Stimulated activated CD8-positive, alpha-beta memory T cell treated with anti-CD3 and anti-CD28 coated beads, Interleukin-15, amount 100 ng/mL, for 4 hours (primary cell): ENCODE results near the gene TMEM87A.
A peak's percentile ranks its signal among the peaks of the same experiment; 100 is the strongest.

Source experiments
- DNase-seq, 2 donors: peaks; one replicate each; pipeline ENCODE4 v3.0.0-alpha.2; 2020; ENCODE audit warnings: low read depth in 2 of 2

The TMEM87A gene

DNA sequence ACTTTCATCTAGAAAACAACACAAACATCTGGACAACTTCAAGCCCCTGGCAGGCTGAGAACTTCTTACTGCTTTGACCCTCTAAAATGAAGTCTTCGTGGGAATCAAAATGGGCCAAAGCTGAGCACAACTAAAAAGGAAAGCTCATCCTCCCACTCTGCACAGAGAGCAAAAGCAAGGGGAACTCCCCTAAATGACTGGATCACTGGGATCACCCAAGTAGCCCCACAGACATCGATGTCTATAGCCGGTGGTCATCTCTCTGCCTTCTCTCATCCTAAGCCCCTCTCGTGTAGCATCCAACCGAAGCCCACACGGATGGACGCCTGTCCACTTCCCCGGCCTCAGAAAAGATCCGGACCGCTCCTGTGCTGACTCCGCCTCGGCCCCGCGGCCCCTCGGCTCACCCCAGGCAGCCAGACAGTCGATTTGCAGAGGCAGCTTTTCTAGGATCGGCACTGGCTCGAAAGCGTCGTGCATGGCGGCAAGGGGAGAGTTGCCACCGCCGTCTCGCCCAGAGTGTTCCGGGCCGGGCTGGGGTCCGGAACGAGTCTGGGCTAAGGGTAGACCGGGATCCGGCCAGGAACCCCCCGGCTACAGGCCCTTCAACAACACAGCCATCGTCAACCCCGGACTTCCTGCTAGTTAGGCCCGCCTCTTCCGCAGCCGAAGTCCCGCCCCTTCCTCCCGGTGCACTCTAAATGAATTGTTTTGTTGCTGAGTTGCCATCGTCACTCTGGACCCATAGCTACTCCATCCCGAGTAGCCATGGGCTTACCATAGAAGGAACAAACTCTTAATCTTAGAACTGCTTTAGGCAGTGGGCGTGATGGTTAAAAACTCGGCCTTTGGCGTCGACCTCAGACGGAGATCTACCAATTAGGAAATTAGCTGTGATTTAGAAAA is 65.3 kb downstream of the TMEM87A start, which contains the start of gene VPS39:
Gene VPS39 (minus strand): TSS at position 631 of the 906 bp plus-strand sequence. CDS start 151 bp downstream, at position 480.
- peak; percentile 57 to 68 for DNase-seq

DNA sequence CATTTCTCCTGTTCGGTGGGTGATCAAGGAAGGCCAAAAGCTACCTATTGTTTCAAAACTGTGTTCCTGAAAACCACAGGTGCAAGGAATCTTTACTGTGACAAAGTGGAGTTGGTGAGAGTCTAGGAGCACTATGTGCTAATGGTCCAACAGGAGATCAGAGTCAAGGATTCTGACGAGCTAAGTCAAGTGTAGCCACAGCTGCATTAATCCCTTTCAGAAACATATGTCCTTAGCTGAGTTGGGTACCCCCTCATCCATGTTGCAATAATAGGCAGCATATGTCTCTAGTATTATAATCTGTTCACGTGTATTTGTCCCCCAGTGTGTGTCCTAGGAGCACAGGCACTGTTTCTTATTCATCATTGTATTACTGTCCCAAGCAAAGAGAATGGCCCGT is 66.8 kb downstream of the TMEM87A start:
- no peak for DNase-seq

DNA sequence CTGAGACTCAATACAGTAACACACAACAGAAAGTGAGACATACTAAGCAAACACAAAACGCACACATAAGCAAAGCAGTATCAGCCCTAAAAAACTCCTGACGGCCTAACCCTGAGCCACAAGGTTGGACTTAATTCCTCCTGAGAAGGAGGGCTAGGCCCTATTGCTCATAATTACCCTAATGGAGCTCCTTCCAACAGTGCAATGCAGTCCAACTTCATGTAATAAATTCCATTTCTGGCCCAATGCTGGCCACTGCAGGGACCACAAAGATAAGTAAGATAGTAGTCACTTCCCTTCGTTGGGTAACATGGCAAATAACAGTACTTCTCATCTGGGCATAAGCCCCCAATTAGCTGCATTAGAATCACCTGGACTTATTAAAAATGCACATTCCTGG is 69.3 kb downstream of the TMEM87A start:
- no peak for DNase-seq

DNA sequence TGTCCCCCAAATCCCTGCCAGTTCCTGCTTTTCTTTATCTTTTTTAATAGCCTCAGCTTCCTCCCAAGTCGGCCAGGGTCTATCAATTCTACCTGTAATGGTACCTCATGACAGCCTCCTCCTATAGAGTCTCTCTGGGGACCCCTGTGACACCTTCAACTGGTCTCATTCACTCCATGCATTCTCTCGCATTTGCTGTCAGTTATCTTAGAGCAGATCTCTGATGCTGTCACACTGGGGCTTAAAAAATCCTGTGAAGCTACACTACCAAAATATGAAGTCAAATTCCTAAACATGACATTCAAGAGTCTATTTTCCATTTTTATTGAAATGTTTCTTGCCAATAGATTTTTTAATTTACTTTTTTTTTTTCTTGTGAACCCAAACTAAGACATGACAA is 70.6 kb downstream of the TMEM87A start:
- no peak for DNase-seq

DNA sequence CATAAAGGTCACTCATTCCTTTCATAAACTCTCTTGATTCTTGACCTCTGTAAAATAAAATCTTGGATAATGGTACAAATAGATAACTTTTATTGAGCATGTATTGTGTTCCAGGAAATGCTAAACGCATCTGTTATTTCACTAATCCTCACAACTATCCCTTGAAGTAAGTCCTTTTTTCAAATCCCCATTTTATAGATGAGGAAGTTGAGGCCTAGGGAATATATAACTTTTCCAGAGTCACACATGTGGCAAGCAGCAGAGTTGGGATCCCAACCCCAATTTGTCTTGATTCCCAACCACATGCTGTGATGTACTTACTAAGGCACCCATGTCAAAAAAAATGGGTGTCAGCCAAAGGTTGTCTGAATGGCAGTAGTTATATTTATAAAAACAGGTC is 71.4 kb downstream of the TMEM87A start:
- no peak for DNase-seq

DNA sequence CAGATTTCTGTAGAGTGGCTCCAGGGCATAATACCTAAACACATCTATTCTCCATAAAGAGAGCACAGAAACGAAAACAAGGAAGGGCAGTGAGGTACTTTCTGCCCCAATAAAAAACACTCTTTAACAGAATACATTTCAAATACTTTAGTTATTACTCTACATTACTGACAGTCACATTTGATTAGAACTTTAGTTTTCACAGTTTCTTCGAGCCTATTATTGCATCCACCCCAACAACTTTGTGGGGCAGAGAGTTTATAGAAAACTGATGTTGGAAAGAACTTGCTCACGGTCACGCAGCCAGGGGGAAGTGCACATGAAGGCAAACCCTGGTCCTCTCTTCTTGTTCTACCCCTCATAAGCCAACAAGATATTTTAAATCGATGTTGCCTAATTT is 74.1 kb downstream of the TMEM87A start:
- DNase-seq = no peak

DNA sequence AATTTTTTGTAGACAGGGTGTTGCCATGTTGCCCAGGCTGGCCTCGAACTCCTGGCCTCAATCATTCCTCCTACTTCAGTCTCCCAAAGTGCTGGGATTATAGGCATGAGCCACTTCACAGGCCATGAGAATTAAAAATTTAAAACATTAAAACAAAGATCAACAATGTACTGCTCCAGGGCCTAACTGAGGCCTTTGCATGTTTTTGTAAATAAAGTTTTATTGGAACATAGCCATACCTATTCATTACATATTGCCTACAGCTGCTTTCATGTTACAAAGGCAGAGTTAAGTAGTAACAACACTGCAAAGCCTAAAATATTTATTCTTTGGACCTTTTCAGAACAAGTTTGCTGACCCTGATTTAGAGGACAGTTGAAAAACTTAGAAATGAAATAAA is 74.7 kb downstream of the TMEM87A start:
- DNase-seq = no peak

DNA sequence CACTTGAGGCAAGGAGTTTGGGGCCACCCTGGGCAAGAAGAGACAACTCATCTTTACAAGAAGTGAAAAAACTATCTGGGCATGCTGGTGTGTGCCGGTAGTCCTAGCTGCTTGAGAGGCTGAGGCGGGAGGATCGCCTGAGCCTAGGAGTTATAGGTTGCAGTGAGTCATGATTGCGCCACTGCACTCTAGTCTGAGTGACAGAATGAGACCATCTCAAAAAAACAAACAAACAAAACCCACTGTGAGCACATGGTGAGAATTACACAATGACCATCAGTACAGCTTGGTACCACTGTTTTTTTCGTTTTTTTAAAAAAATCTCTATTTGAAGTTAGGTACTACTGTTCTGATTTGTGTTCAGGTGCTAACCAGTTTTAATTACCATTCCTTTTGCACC is 78.7 kb downstream of the TMEM87A start:
- DNase-seq = no peak

DNA sequence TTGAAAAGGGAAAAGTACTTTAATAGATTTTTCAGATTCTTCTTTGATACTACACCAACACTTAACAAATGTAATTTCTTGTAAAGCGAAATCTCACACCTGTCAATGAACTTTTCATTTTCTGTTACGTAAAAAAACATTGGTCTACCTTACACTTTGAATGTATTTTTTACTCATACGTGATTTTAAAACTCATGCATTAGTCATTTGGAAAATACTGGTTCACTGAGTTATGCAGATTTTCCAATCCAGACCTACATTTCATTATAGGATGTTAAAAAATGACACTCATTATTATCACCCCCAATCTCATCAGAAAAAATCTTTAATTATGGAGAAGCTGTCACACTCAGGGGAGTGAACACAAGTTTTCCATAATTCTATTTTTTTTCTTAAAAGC is 79.8 kb downstream of the TMEM87A start:
- no peak for DNase-seq

DNA sequence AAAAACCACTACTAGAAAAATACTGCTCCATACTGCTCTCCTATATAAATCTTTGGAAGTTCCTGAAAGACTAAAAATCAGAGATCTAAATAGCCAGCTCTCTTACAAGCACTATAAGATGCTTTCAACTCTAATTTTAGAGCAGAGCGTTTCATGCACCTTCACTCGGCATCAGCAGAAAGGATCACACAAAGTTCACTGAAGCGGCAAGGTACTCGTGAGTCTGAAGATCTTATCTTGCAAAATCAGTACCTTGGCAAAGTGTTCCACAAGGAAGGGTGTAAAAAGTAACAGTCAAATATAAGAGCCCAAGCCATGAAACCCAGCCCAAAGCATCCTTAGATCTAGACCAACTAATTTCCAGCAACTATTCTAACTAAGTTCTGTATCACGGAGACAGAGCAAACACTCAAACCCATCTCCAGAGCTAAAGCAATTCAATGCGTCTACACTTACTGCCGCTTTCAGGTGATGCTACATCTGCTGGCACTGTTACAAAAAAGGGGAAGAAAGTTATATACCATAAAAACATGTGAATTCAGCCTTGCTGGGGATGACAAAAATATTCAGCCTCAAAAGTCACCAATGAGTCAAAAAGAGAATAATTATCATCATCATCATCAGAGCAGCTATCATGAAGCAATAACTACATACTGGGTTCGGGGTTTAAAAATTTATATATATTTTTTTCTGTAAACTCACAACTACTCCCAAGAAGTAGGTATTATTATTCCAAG is 81.5 kb downstream of the TMEM87A start:
- DNase-seq = no peak

DNA sequence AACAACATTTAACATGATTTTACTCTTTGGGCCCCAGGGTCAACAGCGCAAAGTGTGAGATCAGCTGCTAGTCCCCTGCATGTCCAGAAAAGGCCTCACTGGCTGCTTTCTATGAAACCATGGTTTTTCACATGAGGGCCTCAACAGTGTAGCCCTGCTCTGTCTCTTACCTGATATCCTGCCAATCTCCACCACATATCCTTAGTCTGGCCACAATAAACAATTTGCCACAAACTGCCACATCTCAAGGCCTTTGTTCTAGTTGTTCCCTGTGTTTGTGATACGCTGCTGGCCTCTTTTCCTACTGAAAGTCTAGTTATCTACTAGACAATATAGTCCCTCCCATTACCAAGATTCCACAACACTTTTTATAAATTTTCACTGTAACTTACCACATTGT is 82.9 kb downstream of the TMEM87A start:
- DNase-seq = no peak

DNA sequence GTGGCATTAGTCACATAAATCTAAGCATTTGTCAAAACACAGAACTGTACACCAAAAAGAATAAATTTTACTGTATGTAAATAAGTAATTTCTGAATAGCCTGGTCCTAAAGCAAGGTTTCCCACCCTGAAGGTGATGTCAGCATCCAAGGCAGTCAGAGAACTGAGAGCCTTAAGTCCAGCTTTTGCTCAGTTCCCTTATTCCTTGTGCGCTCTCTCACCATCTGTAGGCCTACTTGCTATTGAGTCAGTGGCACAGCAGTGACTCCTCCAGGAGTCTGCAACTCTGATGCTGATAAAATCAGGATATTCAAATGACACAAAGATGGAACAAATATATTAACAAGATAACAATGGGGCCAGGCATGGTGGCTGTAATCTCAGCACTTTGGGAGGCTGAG is 87.4 kb downstream of the TMEM87A start:
- no peak for DNase-seq

DNA sequence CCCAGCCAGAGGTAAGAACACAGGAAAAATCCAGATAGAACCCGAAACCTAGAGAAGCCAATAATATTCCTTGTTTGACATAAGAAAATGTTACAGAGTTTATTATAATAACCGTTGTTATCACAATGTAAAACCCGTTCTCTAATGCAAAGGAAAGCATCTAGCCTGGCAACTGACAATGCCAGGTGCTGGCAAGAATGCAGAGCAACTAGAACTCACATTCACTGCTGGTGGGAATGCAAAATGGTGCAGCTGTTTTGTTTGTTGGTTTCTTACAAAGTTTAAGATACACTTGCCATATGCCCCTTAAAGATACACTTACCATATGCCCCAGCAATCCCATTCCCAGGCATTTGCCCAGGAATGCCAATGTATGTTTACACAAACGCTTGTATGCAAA is 88.5 kb downstream of the TMEM87A start:
- DNase-seq = no peak

DNA sequence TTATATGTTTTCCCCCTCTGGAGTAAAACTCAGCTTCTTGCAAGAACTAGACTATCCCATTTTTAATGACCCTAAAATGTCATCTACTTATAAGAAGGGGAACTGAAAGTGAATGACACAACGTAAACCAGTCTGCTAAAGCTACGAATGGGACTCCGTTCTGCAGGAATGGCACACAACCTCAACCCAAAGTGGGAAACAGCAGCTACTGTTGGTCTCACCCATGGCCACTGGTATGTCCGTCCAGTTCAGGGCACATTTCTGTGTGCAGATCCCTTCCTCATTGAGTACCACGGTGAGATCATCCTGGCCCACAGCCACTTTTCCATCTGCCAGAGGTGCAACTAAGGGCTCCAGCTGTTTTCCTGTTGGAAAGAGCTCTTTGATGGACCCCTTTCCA is 88.9 kb downstream of the TMEM87A start:
- DNase-seq = no peak

DNA sequence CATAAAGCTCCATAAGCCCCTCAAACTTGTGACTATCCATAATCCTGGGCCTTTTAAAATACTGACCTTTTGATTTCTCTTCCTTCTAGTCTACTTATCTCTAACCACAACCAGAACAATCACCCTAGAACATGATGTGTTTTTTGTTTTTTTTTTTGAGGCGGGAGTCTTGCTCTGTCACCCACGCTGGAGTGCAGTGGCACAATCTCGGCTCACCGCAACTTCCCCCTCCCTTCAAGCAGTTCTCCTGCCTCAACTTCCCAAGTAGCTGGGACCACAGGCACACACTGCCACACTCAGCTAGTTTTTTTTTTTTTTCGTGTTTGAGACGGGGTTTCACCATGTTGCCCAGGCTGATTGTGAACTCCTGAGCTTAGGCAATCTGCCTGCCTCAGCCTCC is 90.3 kb downstream of the TMEM87A start:
- no peak for DNase-seq

DNA sequence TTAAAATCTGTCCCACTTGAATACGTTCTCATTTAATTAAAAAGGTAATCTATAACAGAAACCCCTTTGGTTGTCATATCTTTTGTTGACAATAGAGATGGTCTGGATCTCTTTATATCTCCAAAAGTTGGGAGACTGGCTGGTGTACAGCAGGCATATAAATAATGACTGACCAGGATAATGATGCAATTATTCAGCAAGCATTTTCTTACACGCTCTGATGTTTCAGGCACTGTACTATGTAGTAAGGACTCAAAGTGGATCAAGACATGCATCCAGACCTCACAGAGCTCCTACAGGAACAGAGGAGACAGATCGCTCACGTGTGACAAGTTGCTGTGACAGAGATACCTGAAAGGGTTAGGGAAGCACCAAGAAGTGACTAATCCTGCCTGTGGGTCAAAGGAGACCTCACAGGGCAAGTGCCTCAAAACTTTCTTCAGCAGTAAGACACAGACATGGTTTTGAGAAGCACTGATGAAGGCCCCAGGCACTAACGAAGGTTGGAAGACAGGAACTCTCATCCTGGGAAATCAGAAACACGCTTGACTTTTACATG is 90.8 kb downstream of the TMEM87A start:
- DNase-seq = no peak

DNA sequence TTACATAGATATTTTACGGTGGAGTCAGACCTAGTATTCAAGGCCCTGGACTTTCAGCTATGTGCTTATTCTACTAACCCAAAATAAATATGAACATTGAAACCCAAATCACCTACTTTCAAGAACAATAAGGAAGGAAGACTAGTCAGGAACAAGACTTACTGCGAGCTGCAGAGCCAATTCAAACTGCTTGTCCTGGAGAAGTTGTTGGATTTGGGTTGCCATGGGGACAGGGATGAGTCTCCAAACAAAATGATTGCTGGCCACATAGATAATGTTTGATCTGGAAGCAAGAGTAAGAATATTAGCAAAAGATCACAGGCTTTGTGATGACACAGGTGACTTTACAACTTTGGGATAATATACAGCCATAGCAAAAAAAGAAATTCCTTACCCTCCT is 95.2 kb downstream of the TMEM87A start:
- no peak for DNase-seq

DNA sequence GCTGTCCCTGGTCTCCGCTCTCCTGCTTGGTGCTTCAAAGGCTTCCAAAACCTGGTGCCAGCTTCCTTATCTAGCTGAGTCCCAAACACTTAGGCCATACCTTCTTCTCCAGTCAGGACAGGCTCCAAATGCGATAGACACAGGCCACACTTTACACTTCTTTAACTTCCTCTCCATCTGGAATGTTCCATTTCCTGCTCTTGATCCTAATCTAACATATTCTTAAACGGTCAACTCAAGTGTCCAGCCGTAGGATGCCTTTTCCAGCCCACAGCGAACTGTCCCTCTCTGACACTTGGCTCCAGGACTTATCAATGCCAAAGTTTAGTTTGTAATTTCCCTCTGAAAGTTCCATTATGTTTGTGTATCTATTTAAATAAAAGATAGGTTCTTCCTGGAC is 97.6 kb downstream of the TMEM87A start:
- DNase-seq = no peak

DNA sequence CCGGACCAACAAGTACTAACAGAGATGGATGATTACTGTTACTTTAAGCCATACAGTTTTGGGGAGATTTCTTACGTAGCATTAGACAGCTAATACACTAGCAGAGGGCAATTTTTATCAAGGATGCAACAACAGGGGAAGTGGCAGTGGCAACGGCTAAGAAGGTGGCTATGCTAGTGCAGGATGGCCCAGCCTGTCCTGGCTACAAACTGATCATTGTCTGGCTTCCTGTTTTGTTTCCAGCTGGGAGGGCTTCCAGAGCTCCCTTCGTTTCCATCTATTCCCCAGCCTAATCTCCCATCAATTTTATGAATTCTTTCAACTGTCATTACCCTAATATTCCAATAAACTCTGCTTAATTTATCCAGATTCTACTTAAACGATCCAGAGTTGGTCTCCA is 100.8 kb downstream of the TMEM87A start:
- DNase-seq = no peak

DNA sequence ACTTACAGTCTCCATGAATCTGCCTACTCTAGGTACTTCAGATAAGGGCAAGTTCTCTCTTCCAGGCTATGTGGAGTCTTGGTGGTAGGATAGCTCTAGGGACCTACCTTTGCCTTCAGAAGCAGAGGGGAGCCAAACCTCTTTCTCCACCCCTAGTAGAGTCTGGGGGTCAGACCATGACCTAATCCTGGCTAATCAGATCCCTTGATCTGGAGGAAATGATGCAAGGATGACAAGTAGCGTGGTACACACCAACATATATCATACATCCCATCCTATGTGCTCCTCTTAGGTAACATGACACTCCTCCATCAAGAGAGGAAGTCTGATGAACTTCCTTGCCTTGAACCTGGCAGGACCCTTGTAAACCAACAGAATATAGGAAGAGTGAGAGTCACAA is 101.4 kb downstream of the TMEM87A start:
- DNase-seq = no peak

DNA sequence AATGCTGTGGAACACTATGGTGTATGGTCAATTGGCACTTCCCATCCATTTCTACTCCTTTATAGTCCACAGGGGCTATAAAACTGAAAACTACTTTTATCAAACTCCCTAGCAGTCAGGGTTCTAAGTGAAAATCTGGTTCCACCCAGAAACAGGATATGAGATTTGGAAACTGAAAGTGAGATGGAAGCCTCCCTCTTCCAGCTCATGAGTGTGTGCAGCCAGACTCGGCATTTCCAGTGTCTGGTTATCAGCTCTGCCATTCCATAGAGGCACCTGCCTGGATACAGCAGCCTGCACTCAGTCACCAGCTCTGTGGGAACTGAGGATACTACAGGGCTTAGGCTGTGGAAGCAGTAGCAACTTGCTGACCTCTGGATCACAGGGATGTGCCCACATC is 102.1 kb downstream of the TMEM87A start:
- no peak for DNase-seq

DNA sequence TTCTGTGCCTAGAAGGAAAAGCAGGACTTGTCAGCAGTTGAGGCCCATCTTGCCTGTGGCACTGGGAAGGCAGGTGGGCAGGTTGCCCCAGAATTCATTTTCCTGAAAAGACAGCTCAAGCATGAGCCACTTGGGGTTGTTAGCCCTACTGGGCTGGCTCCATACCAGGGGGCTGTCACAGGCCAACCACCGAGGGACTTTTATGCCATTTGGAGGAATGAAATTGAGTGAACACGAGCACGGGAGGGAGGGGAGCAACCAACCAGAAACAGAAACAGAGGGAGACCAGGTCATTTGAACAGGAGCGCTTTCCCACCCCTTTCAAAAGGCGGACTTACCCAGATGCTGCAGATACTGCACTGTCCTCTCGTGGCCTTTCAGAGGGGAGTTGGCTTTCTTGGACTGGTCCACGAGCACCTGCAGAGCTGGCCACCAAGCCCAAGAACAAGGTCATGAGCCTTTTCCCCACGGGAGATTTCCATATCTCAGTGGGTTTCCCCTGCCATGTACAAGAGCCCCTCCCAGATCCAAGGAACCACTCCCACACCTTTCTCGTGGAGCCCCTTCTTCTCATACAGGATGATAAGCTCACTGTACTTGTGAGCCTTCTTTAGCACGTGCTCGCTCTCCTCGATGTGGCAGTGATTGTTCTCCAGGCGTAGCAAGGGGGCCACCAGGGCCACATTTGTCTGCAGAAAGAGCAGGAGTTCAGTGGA is 106.8 kb downstream of the TMEM87A start:
- no peak for DNase-seq
